ENCODE measurements around the gene LHX6.

DNA sequence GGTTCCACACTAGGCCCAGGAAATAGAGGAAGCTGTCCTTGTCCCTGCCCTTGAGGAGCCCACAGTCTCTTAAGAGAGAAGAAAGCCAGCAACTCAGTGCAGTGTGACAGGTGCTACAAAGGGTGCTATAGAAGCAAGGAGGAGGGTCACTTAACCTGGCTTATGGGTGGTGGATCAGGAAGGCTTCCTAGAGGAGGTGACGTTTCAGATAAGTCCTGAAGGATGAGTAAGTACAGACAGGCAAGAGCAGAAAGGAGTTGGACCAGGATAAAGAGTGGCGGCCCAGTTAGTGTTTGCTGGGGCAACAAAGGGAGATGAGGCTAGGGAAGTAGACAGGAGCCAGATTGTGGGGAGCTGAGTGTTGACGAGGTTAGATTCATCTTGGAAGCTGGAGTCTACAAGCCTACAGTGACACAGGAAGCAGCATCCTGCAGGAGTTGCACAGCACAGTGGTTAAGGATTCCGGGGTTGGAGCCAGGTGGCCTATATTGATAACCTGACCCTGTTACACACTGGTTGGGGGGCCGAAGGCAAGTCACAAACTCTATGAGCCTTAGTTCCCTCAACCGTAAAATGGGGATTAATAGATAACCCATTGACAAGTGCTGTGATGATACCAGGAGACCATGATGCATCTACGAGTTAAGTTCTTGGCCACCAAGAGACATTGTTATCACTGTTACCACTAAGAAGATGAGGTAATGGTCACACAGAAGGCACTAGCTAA lies 5.4 kb upstream of the LHX6 start:
- TF ChIP-seq, protein P1, sequence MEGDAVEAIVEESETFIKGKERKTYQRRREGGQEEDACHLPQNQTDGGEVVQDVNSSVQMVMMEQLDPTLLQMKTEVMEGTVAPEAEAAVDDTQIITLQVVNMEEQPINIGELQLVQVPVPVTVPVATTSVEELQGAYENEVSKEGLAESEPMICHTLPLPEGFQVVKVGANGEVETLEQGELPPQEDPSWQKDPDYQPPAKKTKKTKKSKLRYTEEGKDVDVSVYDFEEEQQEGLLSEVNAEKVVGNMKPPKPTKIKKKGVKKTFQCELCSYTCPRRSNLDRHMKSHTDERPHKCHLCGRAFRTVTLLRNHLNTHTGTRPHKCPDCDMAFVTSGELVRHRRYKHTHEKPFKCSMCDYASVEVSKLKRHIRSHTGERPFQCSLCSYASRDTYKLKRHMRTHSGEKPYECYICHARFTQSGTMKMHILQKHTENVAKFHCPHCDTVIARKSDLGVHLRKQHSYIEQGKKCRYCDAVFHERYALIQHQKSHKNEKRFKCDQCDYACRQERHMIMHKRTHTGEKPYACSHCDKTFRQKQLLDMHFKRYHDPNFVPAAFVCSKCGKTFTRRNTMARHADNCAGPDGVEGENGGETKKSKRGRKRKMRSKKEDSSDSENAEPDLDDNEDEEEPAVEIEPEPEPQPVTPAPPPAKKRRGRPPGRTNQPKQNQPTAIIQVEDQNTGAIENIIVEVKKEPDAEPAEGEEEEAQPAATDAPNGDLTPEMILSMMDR (IDR thresholded peaks at IDR 0.05) = no peak
- TF ChIP-seq POLR2A (IDR thresholded peaks at IDR 0.05) = no peak
